Stimulated activated CD8-positive, alpha-beta memory T cell treated with anti-CD3 and anti-CD28 coated beads, Interleukin-4, amount 100 ng/mL, for 4 hours (primary cell): ENCODE data around the gene LIMS1.
"Not testable (repeated sequence)": the region's sequence is repeated elsewhere in the genome, so short reads cannot be mapped to it uniquely, and the experiment has no call there.

Experiments
- DNase-seq, 2 donors: peaks; one replicate each; pipeline ENCODE4 v3.0.0-alpha.2; 2020; ENCODE audit warnings: low read depth in 2 of 2, low spot score in 1 of 2

Gene LIMS1

GRCh38 chr2:108657517-108657916 lies 123.2 kb downstream of the LIMS1 start:
- not testable (repeated sequence) for DNase-seq

GRCh38 chr2:108658553-108658952 lies 124.3 kb downstream of the LIMS1 start:
- not testable (repeated sequence) for DNase-seq

GRCh38 chr2:108661493-108661892 lies 127.2 kb downstream of the LIMS1 start:
- DNase-seq: not testable (repeated sequence)

- not testable (repeated sequence) for DNase-seq
These were observed 127.9 kb downstream of the LIMS1 start for GRCh38 chr2:108662207-108662612.

DNA sequence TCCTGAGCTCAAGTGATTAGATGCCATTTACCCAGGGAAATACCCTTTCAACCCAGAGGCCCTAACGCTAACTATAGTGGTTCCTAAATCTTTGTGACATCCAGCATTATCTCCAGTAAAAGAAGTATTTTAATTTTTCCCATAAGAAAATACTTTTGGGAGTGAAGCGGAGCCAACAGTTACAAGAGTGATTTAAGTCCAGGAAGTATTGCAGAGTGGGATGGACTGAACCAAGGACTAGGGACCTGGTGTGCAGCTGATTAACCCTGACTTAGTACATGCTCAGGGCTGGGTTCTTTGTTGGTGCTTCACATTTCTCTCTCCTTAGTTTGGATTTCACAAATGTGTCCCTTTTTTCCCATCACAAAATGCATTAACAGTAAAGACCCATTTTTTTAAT lies 129.1 kb downstream of the LIMS1 start:
- not testable (repeated sequence) for DNase-seq

DNA sequence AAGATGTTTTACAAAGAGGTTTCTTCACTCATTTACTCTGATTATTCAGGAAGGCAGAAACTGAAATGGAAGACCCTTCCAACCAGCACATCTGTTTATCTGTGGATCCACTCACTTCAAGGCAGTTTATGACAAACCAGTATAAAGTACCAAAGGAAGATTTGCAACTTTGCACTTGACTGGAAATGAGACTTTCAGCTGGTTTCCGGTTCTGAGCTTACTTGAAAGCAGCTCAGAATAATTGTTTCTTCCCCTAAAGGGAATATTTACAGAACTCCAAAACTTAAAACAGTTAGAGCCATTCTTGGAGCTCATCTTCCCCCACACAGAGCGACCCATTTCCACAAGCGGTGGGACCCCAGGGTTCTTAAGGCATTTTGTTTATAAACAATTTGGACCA lies 129.8 kb downstream of the LIMS1 start:
- DNase-seq: not testable (repeated sequence)

DNA sequence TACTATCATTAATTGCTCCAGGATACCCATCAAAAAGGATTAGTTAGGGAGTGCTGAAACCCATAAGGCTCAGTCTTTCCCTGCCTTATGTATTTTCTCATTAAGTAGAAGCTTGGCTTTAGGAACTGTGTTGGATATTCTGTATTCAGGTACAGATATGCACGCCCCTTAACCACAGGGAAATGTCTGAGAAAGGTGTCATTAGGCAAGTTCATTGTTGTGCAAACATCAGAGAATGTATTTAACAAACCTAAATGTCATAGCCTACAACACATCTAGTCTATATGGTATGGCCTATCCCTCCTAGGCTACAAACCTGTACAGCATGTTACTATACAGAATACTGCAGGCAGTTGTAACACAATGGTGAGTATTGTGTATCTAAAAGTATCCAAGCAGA lies 130.7 kb downstream of the LIMS1 start:
- not testable (repeated sequence) for DNase-seq

GRCh38 chr2:108665975-108666374 lies 131.7 kb downstream of the LIMS1 start:
- not testable (repeated sequence) for DNase-seq

- not testable (repeated sequence) for DNase-seq
These were observed 132.9 kb downstream of the LIMS1 start for GRCh38 chr2:108667140-108667539.

DNA sequence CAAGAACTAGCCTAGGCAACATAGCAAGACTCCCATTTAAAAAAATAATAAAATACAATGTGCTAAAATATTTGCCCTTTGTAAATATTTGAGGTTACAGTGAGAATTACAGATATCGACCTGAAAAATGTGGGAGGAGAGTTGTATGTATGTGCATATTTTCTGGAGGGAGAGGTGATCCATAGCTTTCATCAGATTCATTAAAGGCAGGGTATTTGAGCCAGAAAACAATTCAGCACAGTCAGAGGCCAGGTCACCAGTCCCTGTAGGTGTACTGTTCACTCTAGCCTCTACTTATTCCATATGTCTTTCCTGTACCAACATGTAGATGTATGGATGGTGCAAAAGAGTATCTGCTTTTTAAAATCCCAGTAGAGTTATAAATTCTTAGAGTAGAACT lies 136.0 kb downstream of the LIMS1 start:
- DNase-seq: not testable (repeated sequence)

DNA sequence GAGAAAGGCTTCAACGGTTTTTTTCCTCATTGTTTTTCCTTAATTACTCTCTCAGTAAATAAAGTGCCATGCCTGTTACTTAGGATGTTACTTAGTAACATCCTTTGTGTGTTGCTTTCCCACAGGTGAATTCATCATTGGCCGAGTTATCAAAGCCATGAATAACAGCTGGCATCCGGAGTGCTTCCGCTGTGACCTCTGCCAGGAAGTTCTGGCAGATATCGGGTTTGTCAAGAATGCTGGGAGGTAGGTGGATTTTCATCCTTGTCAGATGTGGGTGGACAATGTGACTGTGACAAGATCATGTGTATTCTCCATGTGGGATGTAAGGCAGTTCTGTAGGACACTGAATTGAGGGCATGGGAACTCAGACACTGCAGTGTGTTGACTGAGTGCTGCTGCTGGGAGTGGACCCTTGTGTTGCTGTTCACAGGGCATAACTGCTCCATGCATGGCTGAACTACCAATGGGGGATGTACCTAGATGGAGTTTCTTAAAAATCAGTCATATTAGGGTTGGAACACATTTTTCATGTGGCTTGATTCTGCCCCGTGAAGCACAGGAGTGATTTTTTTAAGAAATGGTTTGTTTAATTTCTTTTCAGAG lies 138.0 kb downstream of the LIMS1 start:
- not testable (repeated sequence) for DNase-seq

- not testable (repeated sequence) for DNase-seq
These were observed 142.3 kb downstream of the LIMS1 start for GRCh38 chr2:108676522-108676921.

- not testable (repeated sequence) for DNase-seq
These were observed 143.0 kb downstream of the LIMS1 start for GRCh38 chr2:108677239-108677744.

DNA sequence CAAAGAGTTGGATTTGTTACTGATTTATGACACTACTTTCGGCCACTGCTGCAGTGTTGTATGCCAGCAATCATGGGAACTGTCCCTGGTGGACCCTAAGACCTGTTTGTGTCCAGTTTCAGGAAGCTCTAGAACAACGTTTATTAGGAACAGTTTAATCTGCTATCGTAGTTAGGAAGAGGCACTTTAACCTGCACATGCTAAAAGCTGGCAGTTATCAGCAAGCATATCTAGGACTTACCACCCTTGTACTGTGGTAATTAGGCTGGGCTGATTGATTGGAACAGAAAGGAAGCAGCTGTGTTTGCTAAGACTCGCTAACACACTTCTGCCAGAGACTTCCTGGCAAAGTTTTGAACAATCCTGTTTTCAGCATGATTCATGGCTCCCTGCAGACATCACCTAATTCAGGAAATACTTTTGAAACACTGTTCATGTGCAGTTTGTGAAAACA lies 144.0 kb downstream of the LIMS1 start:
- DNase-seq: not testable (repeated sequence)

- not testable (repeated sequence) for DNase-seq
These were observed 146.5 kb downstream of the LIMS1 start for GRCh38 chr2:108680805-108681204.

DNA sequence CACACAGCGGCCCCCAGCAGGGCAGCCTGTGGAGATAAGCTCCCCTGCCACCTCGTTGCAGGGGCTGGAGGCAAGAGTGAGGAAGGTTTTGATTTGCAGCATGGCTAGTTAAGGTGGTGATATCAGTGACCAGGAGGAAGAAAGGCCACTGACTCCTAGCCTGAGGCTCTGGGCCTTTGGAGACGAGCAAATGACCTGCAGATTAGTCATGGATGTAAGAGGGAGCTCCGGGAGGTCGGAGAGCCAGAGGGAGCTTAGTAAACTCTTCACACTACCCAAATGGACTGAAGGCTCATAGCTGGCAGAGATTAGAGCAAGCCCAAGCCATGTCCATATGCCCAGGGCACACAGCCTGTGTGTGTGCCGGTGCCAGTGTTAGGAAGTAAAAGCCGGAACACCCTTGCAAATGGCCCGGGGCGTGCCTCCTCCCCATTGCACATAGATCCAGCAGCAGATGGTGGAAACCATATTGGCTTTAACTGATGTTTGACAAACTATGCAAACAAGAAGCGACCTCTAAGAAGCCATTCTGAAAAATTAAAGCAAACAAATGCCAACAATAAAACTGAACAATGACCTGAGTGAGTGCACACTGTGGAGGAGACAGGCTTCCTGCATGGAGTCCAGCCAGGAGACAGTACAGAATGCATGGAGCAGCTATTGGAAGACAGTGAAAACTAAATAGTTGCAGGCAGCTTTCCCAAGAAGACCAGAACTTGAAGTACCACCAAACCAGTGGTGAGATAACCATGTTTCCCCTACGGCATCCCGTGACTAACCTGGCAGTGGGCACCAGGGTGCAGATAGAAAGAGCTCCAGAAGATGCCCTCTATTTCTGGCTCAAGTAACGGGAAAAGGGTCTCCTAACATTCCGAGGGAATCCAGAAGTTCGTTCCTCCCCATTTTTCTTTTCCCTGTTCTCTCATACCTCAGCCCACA lies 154.8 kb downstream of the LIMS1 start:
- not testable (repeated sequence) for DNase-seq

GRCh38 chr2:108690001-108690400 lies 155.7 kb downstream of the LIMS1 start:
- DNase-seq: not testable (repeated sequence)

DNA sequence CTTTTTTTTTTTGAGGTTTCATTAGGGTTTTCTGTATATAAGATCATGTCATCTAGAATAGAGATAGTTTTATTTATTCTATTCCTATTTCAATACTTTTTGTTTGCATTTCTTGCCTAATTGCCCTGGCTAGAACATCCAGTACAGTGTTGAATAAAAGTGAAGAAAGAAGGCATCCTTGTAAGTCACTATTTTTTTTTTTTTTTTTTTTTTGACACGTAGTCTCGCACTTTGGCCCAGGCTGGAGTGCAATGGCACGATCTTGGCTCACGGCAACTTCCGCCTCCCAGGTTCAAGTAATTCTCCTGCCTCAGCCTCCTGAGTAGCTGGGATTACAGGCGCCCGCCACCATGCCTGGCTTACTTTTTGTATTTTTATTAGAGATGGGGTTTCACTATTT lies 157.2 kb downstream of the LIMS1 start:
- no peak for DNase-seq

DNA sequence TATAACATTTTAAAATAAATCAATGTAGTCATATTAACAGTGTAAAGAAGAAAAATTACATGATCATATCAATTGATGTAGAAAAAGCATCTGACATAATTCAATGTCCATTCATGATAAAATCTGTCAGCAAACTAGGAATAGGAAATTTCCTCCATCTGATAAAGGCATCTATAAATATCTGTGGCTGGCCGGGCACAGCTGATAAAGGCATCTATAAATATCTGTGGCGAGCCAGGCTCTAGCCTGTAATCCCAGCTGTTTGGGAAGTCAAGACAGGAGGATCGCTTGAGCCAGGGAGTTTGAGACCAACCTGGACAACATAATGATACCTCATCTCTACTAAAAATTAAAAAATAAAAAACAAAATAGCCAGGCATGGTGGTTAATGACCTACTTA lies 166.9 kb downstream of the LIMS1 start:
- DNase-seq: no peak

DNA sequence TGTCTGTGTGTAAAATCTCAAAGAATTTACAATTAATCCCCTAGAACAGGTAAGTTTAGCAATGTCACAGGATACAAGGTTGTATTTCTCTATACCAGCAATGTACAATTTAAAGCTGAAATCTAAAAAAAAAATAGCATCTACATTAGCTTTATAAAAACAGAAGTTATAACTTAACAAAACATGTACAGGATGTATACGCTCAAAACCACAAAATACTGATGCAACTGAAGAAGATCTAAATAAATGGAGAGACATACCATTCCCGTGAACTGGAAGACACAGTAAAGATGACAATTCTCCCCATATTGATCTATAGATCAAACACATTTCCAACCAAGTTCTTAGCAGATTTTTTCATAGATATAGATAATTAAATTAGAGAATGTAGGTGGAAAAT lies 167.5 kb downstream of the LIMS1 start:
- DNase-seq: no peak

GRCh38 chr2:108704871-108705270 lies 170.6 kb downstream of the LIMS1 start:
- no peak for DNase-seq

DNA sequence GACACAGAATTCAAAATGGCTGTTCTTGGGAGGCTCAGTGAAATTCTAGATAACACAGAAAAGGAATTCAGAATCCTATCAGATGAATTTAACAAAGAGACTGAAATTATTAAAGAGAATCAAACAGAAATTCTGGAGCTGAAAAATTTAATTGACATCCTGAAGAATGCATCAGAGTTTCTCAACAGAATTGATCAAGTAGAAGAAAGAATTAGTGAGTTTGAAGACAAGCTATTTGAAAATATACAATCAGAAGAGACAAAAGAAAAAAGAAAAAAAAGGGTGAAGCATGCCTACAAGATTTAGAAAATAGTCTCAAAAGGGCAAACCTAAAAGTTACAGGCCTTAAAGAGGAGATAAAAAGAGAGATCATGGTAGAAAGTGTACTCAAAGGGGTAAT lies 173.0 kb downstream of the LIMS1 start:
- no peak for DNase-seq
